Natural killer cell treated with Interleukin-12 subunit alpha and Interleukin-12 subunit beta and Interleukin-15 and Interleukin-18, amount 100 ng/mL, for 72 hours (primary cell): ENCODE data around the gene RPAP2. TPM values are rescaled to one million over a fixed set of nuclear protein-coding genes. Genes with fewer than 3 reads are reported as not detected.

ENCODE experiments used
- ATAC-seq, 2 donors: fragments of 150-1000 bp; cut with Tn5 transposase in 1 of 2; sonication (Bioruptor Pico), chemical (Tn5 transposase) in 1 of 2; 2 replicates each; pipeline ENCODE4 v1.10.0; 2021
- DNase-seq: peaks from one replicate; pipeline ENCODE4 v3.0.0; 2022; ENCODE audit warnings: low spot score
- H3K27ac Mint-ChIP-seq, 2 donors: 1 replicate in 1 of 2; 2 replicates in 1 of 2; pipeline ENCODE4 v1.8.0; 2022; ENCODE audit warnings: mixed read lengths in 2 of 2, mild to moderate bottlenecking in 1 of 2, moderate library complexity in 1 of 2
- H3K27me3 Mint-ChIP-seq, 2 donors: 1 replicate in 1 of 2; 2 replicates in 1 of 2; pipeline ENCODE4 v1.8.0; 2022; ENCODE audit warnings: mixed read lengths in 2 of 2
- H3K36me3 Mint-ChIP-seq: one replicate; pipeline ENCODE4 v1.8.0; 2022; ENCODE audit warnings: mixed read lengths
- H3K4me1 Mint-ChIP-seq, 2 donors: 1 replicate in 1 of 2; 2 replicates in 1 of 2; pipeline ENCODE4 v1.8.0; 2022; ENCODE audit warnings: low read depth in 2 of 2, mixed read lengths in 2 of 2, mild to moderate bottlenecking in 1 of 2
- H3K4me3 Mint-ChIP-seq: one replicate; pipeline ENCODE4 v1.8.0; 2022; ENCODE audit warnings: mixed read lengths
- H3K9me3 Mint-ChIP-seq: 2 replicates; pipeline ENCODE4 v1.8.0; 2022; ENCODE audit warnings: mixed read lengths
- total RNA-seq, 2 donors: library from RNA; stranded (reverse); gene quantifications; one replicate each; pipeline ENCODE4 v1.2.3, GENCODE V29; 2022

Gene RPAP2
- total RNA-seq, 2 donors from 2014 or later = 34.5 to 39.3 TPM

DNA sequence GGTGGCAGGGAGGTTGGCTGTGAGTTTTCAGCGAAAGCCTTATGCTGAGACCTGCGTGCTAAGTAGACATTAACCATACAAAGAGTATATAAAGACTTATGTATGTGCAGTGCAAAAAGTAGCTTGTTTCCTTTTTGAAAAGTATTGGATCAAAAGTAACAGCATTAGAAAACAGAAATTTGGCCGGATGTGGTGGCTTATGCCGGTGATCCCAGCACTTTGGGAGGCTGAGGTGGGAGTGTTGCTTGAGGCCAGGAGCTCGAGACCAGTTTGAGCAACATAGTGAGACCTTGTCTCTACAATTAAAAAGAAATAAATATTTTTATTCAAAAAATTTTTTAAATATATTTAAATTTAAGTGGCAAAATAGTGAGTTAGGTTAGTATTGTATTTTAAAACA, 2.2 kb downstream of the RPAP2 start:
- H3K4me3 Mint-ChIP-seq = no peak overlapping the region
- H3K9me3 Mint-ChIP-seq = no peaks in the 10 kb centered on the region

DNA sequence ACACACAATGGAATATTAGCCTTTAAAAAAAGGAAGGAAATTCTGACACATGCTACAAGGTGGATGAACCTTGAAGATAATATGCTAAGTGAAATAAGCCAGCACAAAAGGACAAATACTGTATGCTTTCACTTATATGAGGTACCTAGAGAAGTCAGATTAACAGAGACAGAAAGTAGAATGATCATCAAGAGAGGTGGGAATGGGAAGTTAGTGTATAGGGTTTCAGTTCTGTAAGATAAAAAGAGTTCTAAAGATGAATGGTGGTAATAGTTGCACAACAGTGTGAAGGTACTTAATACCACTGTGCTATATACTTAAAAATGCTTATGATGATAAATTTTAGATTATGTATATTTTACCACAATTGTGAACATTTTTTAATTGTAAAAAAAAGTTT, 7.2 kb downstream of the RPAP2 start:
- DNase-seq (no peak), ATAC-seq (no peak)
- H3K27ac Mint-ChIP-seq = no peak overlapping the region
- H3K27me3 Mint-ChIP-seq = no peaks in the 10 kb centered on the region
- peaks cover 10% of the 10 kb centered on the region for H3K36me3 Mint-ChIP-seq
- H3K4me3 Mint-ChIP-seq = no peak overlapping the region
- no peaks in the 10 kb centered on the region for H3K9me3 Mint-ChIP-seq
- H3K4me1 Mint-ChIP-seq = peaks cover 0 to 4% of the 10 kb centered on the region in 2 donors

More for the DNA sequence above, 2.2 kb downstream of the RPAP2 start:
- peaks cover 24% of the 10 kb centered on the region for H3K36me3 Mint-ChIP-seq
- ATAC-seq (no peak), DNase-seq (no peak)
- H3K4me1 Mint-ChIP-seq = peaks cover 19 to 29% of the 10 kb centered on the region in 2 donors
- H3K27me3 Mint-ChIP-seq = no peaks in the 10 kb centered on the region
- H3K27ac Mint-ChIP-seq = no peak overlapping the region

DNA sequence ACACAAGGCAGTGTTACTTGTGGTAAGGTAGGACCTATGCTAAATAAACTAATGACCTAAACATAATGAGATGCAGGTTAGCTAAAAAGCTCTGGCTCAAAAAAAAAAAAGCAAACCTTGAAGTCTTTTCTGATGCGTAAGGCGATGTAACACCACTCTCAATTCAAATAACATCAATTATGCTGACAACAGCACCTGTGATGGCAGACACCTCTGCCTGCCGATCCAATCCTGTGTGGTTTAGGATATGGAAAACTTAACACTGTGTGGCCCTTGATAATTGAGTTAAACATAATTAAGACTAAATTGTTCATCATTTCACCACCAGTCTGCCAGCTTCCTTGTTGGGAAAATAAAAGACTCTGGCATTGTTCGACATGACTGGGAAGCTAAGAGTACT, 9.1 kb downstream of the RPAP2 start:
- Mint-ChIP-seq H3K36me3 (peaks cover 16% of the 10 kb centered on the region), H3K4me3 (no peak overlapping the region), H3K27ac (no peak overlapping the region), H3K4me1 (peaks cover 0 to 4% of the 10 kb centered on the region in 2 donors), H3K9me3 (no peaks in the 10 kb centered on the region), H3K27me3 (no peaks in the 10 kb centered on the region)
- no peak for ATAC-seq
- DNase-seq = no peak

DNA sequence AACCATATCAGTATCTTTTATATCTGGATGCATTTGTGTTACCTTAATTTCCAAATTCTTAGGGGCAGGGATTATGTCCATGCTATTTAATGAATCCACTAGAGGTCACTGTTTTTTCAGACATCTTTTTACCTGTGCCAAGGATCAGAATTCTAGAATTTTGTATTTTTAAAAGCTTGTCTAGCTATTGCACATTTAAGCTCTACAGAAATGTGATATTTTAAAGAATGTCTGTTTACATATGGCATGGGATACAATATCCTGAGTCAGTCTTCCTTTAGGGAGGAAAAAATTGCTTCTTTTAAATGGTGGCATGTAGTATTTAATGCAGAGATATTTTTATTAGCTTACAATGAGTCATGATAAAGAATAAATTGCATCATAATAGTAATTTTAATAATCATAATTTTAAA, 11.3 kb downstream of the RPAP2 start:
- no peaks in the 10 kb centered on the region for H3K27me3 Mint-ChIP-seq
- H3K4me3 Mint-ChIP-seq = no peak overlapping the region
- ATAC-seq (no peak), DNase-seq (no peak)
- no peak overlapping the region for H3K27ac Mint-ChIP-seq
- peaks cover 12 to 18% of the 10 kb centered on the region in 2 donors for H3K4me1 Mint-ChIP-seq
- H3K36me3 Mint-ChIP-seq = peaks cover 10% of the 10 kb centered on the region
- H3K9me3 Mint-ChIP-seq = no peaks in the 10 kb centered on the region

DNA sequence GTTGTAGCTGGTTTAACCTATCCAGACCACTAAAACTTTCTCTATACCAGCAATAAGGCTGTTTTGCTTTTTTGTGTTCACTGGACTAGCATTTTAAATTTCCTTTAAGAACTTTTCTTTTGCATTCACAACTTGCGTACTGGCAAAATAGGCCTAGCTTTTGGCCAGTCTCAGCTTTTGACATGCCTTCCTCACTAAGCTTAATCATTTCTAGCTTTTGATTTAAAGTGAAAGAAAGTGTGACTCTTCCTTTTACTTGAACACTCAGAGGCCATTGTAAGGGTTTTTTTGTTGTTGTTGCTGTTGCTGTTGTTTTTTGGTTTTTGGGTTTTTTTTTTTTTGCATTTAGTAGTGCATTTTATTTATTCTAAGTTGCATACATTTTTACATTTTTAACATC, 15.2 kb downstream of the RPAP2 start:
- H3K9me3 Mint-ChIP-seq = no peaks in the 10 kb centered on the region
- H3K27me3 Mint-ChIP-seq = no peaks in the 10 kb centered on the region
- peak overlapping the region; percentile 64 for H3K4me3 Mint-ChIP-seq
- H3K36me3 Mint-ChIP-seq = peaks cover 5% of the 10 kb centered on the region
- DNase-seq (no peak), ATAC-seq (no peak)
- H3K4me1 Mint-ChIP-seq = peaks cover 37 to 51% of the 10 kb centered on the region in 2 donors
- peak overlapping the region; percentile 80 to 82 for H3K27ac Mint-ChIP-seq

DNA sequence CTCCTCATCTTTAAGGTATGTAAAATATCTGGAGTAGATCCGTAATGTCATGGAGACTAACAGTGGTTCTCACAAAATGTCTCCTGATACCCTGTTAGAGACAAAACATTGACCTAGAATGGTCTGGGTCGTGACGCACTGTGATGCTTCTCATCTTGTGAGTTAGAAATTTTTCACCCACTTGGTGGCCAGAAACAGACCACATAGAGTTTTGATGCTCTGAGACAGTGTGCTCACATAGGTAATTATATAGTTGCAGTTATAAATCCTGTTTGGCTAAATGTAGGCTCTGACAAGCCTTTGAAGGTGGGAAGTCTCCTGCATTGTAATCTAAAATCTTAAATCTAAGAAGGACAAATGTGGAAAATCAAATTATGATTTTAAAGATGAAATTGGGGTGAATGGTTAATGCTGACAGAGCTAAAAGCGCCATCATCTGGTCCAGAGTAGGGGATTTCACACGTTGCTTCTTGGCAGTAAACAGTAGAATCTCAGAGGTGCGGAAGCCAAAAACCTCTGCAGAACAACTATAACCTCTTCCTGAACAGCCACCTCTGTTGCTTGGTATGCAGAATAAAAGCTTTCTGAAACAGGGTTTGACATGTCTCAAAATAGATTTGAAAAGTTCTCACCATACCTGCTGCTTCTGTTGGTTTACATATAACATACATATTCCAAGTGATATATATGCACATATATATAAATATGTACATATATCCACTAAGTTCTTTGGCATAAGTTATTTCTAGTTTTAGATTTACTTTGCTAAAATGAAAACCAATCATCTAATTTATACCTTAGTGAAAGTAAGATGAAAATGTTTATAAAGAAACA, 17.1 kb downstream of the RPAP2 start:
- H3K9me3 Mint-ChIP-seq = no peaks in the 10 kb centered on the region
- peak overlapping the region; percentile 80 to 82 for H3K27ac Mint-ChIP-seq
- ATAC-seq (peak; percentile 78 to 90), DNase-seq (peak; percentile 63)
- H3K4me3 Mint-ChIP-seq = peak overlapping the region; percentile 76
- H3K27me3 Mint-ChIP-seq = no peaks in the 10 kb centered on the region
- H3K36me3 Mint-ChIP-seq = peaks cover 5% of the 10 kb centered on the region
- H3K4me1 Mint-ChIP-seq = peaks cover 41 to 52% of the 10 kb centered on the region in 2 donors

DNA sequence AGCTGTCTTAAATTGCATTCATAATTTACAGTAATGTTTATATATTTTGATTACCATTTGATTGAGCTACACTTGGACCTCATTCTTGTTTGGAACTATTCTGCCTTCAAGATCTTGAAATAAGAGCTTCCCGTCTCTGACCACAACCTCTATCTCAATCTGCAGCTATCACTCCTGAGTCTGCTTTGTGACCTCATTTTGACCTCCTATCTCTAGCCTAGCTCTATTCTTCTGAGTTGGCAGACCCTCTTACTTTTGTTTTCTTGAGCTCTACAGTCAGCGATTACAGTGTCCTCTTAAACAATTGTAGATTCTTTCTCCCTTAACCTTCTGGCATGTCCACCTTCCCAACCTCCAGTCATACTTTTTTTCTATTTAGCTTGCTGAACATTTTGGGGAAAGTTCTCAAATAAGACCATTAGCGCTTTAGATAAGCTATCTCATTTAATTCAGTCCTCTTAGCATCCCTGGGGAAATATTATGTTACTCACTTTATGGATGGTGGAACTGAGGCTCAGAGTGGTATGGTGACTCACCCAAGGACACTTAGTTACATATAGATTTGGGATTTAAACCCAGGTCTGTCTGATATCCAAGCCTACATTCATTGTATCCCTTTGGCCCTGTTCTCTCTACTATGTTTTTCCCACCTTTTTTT, 19.1 kb downstream of the RPAP2 start:
- Mint-ChIP-seq H3K36me3 (peaks cover 5% of the 10 kb centered on the region), H3K27ac (peak overlapping the region; percentile 63 to 69), H3K4me3 (peak overlapping the region; percentile 73), H3K9me3 (no peaks in the 10 kb centered on the region), H3K4me1 (peaks cover 41 to 52% of the 10 kb centered on the region in 2 donors), H3K27me3 (no peaks in the 10 kb centered on the region)
- ATAC-seq = peak; percentile 57 to 85
- no peak for DNase-seq

DNA sequence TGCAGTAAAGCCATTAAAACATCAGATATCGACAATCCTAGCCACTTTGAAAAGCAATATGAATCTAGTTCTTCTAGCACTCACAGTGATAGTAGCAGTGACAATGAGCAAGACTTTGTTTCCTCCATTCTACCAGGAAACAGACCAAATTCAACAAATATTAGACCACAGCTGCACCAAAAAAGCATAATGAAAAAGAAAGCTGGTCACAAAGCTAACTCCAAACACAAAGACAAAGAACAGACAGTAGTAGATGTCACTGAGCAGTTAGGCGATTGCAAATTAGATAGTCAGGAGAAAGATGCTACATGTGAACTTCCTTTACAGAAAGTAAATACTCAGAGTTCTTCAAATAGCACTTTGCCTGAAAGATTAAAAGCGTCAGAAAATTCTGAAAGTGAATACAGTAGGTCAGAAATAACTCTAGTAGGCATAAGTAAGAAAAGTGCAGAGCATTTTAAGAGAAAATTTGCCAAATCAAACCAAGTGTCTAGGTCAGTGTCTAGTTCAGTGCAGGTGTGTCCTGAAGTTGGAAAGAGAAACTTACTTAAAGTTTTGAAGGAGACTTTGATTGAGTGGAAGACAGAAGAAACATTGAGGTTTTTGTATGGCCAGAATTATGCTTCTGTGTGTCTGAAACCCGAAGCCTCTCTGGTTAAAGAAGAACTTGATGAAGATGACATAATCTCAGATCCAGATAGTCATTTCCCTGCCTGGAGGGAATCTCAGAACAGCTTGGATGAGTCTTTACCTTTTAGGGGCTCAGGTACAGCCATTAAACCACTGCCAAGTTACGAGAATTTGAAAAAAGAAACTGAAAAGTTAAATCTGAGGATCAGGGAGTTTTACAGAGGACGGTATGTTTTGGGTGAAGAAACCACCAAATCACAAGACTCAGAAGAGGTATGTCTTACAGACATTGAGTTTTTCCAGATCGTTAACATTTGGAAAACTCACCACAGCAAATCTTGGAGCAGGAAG, 24.9 kb downstream of the RPAP2 start:
- Mint-ChIP-seq H3K9me3 (peaks cover 13% of the 10 kb centered on the region), H3K27ac (peak overlapping the region; percentile 13 to 77), H3K4me1 (peaks cover 13 to 24% of the 10 kb centered on the region in 2 donors), H3K4me3 (peak overlapping the region; percentile 64), H3K36me3 (peaks cover 44% of the 10 kb centered on the region), H3K27me3 (no peaks in the 10 kb centered on the region)
- DNase-seq (no peak), ATAC-seq (peak in 1 of 2 donors; percentile 92)

DNA sequence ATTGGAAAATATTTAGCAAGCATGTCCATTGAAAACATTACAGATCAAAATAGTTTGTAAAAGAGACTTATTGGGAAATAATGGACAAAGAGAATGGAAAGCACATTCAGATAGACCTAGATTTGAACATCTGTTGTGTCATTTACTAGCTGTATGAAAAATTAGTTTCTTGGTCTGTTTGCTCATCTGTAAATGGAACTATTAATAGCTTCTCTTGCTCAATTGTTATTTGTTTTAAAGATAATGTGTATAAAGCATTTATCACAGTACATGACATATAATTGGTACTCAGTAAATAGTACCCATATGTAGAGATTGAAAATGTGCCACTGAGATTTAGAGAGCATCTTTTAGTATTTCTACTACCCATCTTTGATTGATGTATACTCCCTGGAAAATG, 25.9 kb downstream of the RPAP2 start:
- H3K9me3 Mint-ChIP-seq = peaks cover 14% of the 10 kb centered on the region
- peak overlapping the region in 1 of 2 donors; percentile 77 for H3K27ac Mint-ChIP-seq
- no peak for DNase-seq
- H3K27me3 Mint-ChIP-seq = no peaks in the 10 kb centered on the region
- peaks cover 48% of the 10 kb centered on the region for H3K36me3 Mint-ChIP-seq
- peak overlapping the region; percentile 64 for H3K4me3 Mint-ChIP-seq
- peaks cover 10 to 19% of the 10 kb centered on the region in 2 donors for H3K4me1 Mint-ChIP-seq
- ATAC-seq = no peak

DNA sequence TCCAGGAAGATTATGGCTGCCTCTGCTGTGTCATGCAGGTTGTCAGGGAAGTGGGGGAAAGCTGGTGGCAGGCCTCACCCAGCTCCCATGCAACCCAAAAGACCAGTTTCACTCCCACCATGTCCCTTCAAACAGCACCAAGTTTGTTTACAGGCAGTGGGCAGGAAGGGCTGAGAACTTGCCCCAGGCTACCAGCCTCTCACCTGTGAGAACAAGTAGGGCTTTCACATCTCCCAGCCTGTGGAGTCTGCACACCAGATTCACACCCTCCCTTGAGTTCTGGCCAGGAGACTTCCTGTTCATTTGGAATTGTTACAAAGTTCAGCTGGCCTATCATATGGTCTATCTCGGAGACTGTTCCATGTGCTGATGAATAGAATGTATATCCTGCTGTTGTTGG, 27.8 kb downstream of the RPAP2 start:
- peaks cover 43% of the 10 kb centered on the region for H3K36me3 Mint-ChIP-seq
- peaks cover 18 to 32% of the 10 kb centered on the region in 2 donors for H3K4me1 Mint-ChIP-seq
- H3K9me3 Mint-ChIP-seq = peaks cover 14% of the 10 kb centered on the region
- H3K27ac Mint-ChIP-seq = no peak overlapping the region
- H3K4me3 Mint-ChIP-seq = no peak overlapping the region
- no peaks in the 10 kb centered on the region for H3K27me3 Mint-ChIP-seq
- ATAC-seq = no peak
- no peak for DNase-seq

DNA sequence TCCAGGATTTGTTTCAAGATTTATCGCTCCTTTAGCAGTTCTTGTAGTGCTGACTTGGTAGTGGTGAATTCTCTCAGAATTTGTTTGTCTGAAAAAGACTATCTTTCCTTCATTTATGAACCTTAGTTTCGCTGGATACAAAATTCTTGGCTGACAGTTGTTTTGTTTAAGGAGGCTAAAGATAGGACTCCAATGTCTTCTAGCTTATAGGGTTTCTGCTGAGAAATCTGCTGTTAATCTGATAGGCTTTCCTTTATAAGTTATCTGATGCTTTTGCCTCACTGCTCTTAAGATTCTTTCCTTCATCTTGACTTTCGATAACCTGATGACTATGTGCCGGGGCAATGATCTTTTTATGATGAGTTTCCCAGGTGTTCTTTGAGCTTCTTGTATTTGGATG, 28.9 kb downstream of the RPAP2 start:
- no peak overlapping the region for H3K27ac Mint-ChIP-seq
- peaks cover 14% of the 10 kb centered on the region for H3K9me3 Mint-ChIP-seq
- H3K36me3 Mint-ChIP-seq = peaks cover 43% of the 10 kb centered on the region

DNA sequence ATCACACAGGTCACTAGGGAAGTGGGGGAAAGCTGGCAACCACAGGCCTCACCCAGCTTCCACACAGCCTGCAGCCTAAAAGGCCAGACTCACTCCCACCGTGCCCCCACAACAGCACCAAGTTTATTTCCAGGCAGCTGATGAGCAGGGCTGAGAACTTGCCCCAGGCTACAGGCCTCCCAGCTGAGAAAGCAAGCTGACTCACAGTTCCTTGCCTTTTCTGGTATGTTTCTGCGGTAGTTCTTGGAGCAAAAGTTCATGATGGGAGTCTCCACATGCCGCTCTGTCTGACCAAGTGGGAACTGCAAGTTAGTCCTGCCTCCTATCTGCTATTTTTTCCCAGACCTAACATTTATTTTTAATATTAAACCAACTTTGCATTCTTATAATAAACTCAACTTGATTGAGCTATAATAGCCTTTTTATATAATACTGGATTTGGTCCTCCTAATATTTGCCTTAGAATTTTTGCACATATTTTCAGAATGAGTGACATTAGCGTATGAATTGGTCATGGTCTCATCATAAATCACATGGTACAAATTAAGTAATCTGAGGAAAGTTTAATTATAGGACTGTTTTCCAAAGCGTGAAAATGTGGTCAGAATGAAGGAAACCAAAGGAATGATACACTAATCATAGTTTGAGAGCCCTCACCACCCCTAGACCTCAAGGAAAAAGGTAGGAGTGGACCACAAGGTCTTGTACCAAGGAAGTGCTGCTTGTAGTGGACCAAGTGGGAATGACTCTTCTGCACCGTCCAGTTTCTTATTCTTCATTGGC, 30.7 kb downstream of the RPAP2 start:
- H3K36me3 Mint-ChIP-seq = peaks cover 35% of the 10 kb centered on the region
- H3K27me3 Mint-ChIP-seq = no peaks in the 10 kb centered on the region
- H3K4me1 Mint-ChIP-seq = peaks cover 17 to 24% of the 10 kb centered on the region in 2 donors
- no peak for DNase-seq
- no peak overlapping the region for H3K4me3 Mint-ChIP-seq
- ATAC-seq = no peak
- no peak overlapping the region for H3K27ac Mint-ChIP-seq
- H3K9me3 Mint-ChIP-seq = peaks cover 14% of the 10 kb centered on the region

More for the DNA sequence above, 28.9 kb downstream of the RPAP2 start:
- peaks cover 22 to 37% of the 10 kb centered on the region in 2 donors for H3K4me1 Mint-ChIP-seq
- DNase-seq = no peak
- H3K4me3 Mint-ChIP-seq = no peak overlapping the region
- ATAC-seq = no peak
- no peaks in the 10 kb centered on the region for H3K27me3 Mint-ChIP-seq

DNA sequence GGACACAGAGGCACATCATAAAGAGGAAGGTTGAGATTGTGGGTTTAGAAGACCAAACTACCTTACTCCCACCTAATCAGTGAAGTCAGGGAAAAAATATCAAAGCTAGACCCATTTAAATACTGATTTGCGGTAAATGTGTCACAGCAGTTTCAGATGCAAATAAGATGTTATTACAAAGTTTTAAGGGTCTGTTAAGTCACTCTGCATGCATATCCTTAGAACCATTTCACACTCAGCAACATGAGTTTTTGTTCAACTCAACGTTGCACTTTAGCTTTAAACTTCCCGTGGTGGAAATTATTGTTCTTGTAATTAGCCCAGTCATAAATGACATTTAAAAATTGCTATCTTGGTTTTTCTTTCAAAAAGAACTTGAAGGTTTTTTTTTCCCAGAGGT, 34.8 kb downstream of the RPAP2 start:
- peaks cover 17% of the 10 kb centered on the region for H3K36me3 Mint-ChIP-seq
- peaks cover 3% of the 10 kb centered on the region for H3K9me3 Mint-ChIP-seq
- no peaks in the 10 kb centered on the region for H3K27me3 Mint-ChIP-seq
- DNase-seq (no peak), ATAC-seq (no peak)
- H3K4me1 Mint-ChIP-seq = peaks cover 14 to 21% of the 10 kb centered on the region in 2 donors
- H3K27ac Mint-ChIP-seq = no peak overlapping the region
- H3K4me3 Mint-ChIP-seq = no peak overlapping the region
